PC-9 (cell line): ENCODE measurements around the gene GALM. TPM values are rescaled to one million over a fixed set of nuclear protein-coding genes. Genes with fewer than 3 reads are reported as not detected.
"Not testable (repeated sequence)": the region's sequence is repeated elsewhere in the genome, so short reads cannot be mapped to it uniquely, and the experiment has no call there.

Source experiments
- BruUV-seq: library from RNA; stranded (reverse); fragments of 400-500 nt; replicated peaks from 2 replicates; lab custom pipeline; 2021; lab: Mats Ljungman, UMichigan
- CTCF ChIA-PET: fragments of 300-600 bp; sonication (Branson Sonifier 250); formaldehyde crosslinking; loops from one replicate; lab custom pipeline; 2022; ENCODE audit warnings: antibody characterized with exemption; lab: Charles Lee
- POLR2A ChIA-PET: fragments of 300-600 bp; sonication (Branson Sonifier 250); formaldehyde crosslinking; loops from one replicate; lab custom pipeline; 2022; ENCODE audit warnings: antibody characterized with exemption; ENCODE audit not compliant: unreplicated experiment; lab: Charles Lee
- DNase-seq, 2 experiments: peaks; one replicate each; pipeline versions ENCODE4 v3.0.0 to v3.0.0-alpha.2; 2015 to 2022; ENCODE audit warnings: mixed read lengths in 1 of 2
- H2AFZ ChIP-seq: fragments of 200-600 bp; sonication (generic); 2 replicates; pipeline ENCODE4 v1.8.1; 2017; ENCODE audit warnings: antibody characterized with exemption
- H3F3A ChIP-seq: fragments of 200-600 bp; sonication (generic); 2 replicates; pipeline ENCODE4 v1.8.1; 2017; ENCODE audit warnings: antibody characterized with exemption, mild to moderate bottlenecking, low read depth; ENCODE audit not compliant: insufficient read depth
- H3K27ac ChIP-seq: fragments of 200-600 bp; sonication (generic); 2 replicates; pipeline ENCODE4 v1.6.1; 2016; ENCODE audit warnings: mixed run types
- H3K27me3 ChIP-seq: fragments of 200-600 bp; sonication (generic); 2 replicates; pipeline ENCODE4 v1.6.1; 2016; ENCODE audit warnings: low read depth, mixed run types; ENCODE audit not compliant: insufficient read depth
- H3K36me3 ChIP-seq: fragments of 200-600 bp; sonication (generic); 2 replicates; pipeline ENCODE4 v1.6.1; 2016; ENCODE audit warnings: low read depth, mixed run types
- H3K4me1 ChIP-seq: fragments of 200-600 bp; sonication (generic); replicated peaks from 2 replicates; pipeline ENCODE4 v1.6.1; 2016; ENCODE audit warnings: mixed run types; ENCODE audit not compliant: insufficient read depth
- H3K4me2 ChIP-seq: fragments of 200-600 bp; sonication (generic); 2 replicates; pipeline ENCODE4 v1.6.1; 2017; ENCODE audit warnings: mixed run types
- H3K4me3 ChIP-seq: fragments of 200-600 bp; sonication (generic); 2 replicates; pipeline ENCODE4 v1.6.1; 2016; ENCODE audit warnings: mixed run types
- H3K79me2 ChIP-seq: fragments of 200-600 bp; sonication (generic); 2 replicates; pipeline ENCODE4 v1.6.1; 2017; ENCODE audit warnings: low read depth, mixed run types
- H3K9me2 ChIP-seq: fragments of 200-600 bp; sonication (generic); 2 replicates; pipeline ENCODE4 v1.8.1; 2017; ENCODE audit warnings: mild to moderate bottlenecking; ENCODE audit not compliant: insufficient read depth
- H3K9me3 ChIP-seq: fragments of 200-600 bp; sonication (generic); 2 replicates; pipeline ENCODE4 v1.8.1; 2016; ENCODE audit warnings: low read depth; ENCODE audit not compliant: insufficient read depth
- H4K20me1 ChIP-seq: fragments of 200-600 bp; sonication (generic); 2 replicates; pipeline ENCODE4 v1.8.1; 2017; ENCODE audit not compliant: insufficient read depth
- CTCF ChIP-seq: fragments of 200-600 bp; sonication (generic); conservative IDR thresholded peaks from 2 replicates; pipeline ENCODE4 v1.6.1; 2017; ENCODE audit warnings: mixed run types, antibody characterized with exemption, mild to moderate bottlenecking, moderate library complexity
- EZH2 ChIP-seq: fragments of 200-600 bp; sonication (generic); IDR thresholded peaks from 2 replicates; pipeline ENCODE4 v1.8.0; 2017; ENCODE audit warnings: antibody characterized with exemption, low read depth
- intact Hi-C: fragments of 100-400 bp; cut with micrococcal nuclease; formaldehyde crosslinking; loops from one replicate; pipeline ENCODE4 v1.10.0; 2022; ENCODE audit not compliant: unreplicated experiment
- total RNA-seq: library from RNA; stranded (reverse); gene quantifications from 2 replicates; pipeline ENCODE4 v1.2.3, GENCODE V29; 2021

Gene GALM
- total RNA-seq, 1 experiment from 2014 or later = 27.7 TPM

GRCh38 chr2:38712413-38712812 is 46.5 kb downstream of the GALM start:
- POLR2A ChIA-PET = no interaction called here
- Histone ChIP-seq H3K79me2 (no peaks in the 10 kb centered on the region), H3K4me1 (peaks cover 16% of the 10 kb centered on the region), H2AFZ (no peak overlapping the region), H3K36me3 (no peaks in the 10 kb centered on the region), H3K9me3 (no peaks in the 10 kb centered on the region), H3K27ac (no peak overlapping the region), H3K27me3 (no peaks in the 10 kb centered on the region), H3F3A (no peaks in the 10 kb centered on the region; the same call in none of the 2 replicates), H3K4me3 (no peak overlapping the region), H4K20me1 (no peaks in the 10 kb centered on the region), H3K9me2 (no peaks in the 10 kb centered on the region), H3K4me2 (no peak overlapping the region)
- TF ChIP-seq EZH2 (no peak), CTCF (no peak)
- intact Hi-C loops = no loop called here
- CTCF ChIA-PET = no interaction called here
- no TSS peak for BruUV-seq
- DNase-seq = no peak

GRCh38 chr2:38712871-38713270 is 47.0 kb downstream of the GALM start:
- Histone ChIP-seq H3K79me2 (no peaks in the 10 kb centered on the region), H2AFZ (no peak overlapping the region), H3K9me2 (no peaks in the 10 kb centered on the region), H3F3A (no peaks in the 10 kb centered on the region; the same call in none of the 2 replicates), H3K4me3 (no peak overlapping the region), H3K27me3 (no peaks in the 10 kb centered on the region), H3K9me3 (no peaks in the 10 kb centered on the region), H3K4me2 (no peak overlapping the region), H3K4me1 (peaks cover 16% of the 10 kb centered on the region), H3K36me3 (no peaks in the 10 kb centered on the region), H3K27ac (no peak overlapping the region), H4K20me1 (no peaks in the 10 kb centered on the region)
- BruUV-seq = no TSS peak
- CTCF ChIA-PET = no interaction called here
- no peak for DNase-seq
- intact Hi-C loops = no loop called here
- TF ChIP-seq CTCF = no peak
- TF ChIP-seq EZH2 = no peak
- POLR2A ChIA-PET = no interaction called here

- Histone ChIP-seq H3K9me2 (no peaks in the 10 kb centered on the region), H3K4me1 (peaks cover 16% of the 10 kb centered on the region), H3K9me3 (no peaks in the 10 kb centered on the region), H4K20me1 (no peaks in the 10 kb centered on the region), H3K79me2 (no peaks in the 10 kb centered on the region), H3K4me2 (no peak overlapping the region), H3K27me3 (no peaks in the 10 kb centered on the region), H3K4me3 (no peak overlapping the region), H3F3A (no peaks in the 10 kb centered on the region; the same call in none of the 2 replicates), H3K27ac (no peak overlapping the region), H2AFZ (no peak overlapping the region), H3K36me3 (no peaks in the 10 kb centered on the region)
- CTCF ChIA-PET = no interaction called here
- no TSS peak for BruUV-seq
- POLR2A ChIA-PET = no interaction called here
- DNase-seq = no peak
- intact Hi-C loops = no loop called here
- TF ChIP-seq EZH2 = no peak
- TF ChIP-seq CTCF = no peak
These were observed 47.4 kb downstream of the GALM start for GRCh38 chr2:38713338-38713737.

GRCh38 chr2:38714941-38715340 is 49.0 kb downstream of the GALM start:
- H3K27me3 ChIP-seq, H3K79me2 ChIP-seq, H3K9me3 ChIP-seq, POLR2A ChIA-PET, H3K4me2 ChIP-seq, H3K4me3 ChIP-seq, CTCF ChIA-PET, H2AFZ ChIP-seq, BruUV-seq, intact Hi-C loops, H4K20me1 ChIP-seq, H3F3A ChIP-seq, DNase-seq, H3K36me3 ChIP-seq, H3K9me2 ChIP-seq: not testable (repeated sequence)
- Histone ChIP-seq H3K4me1 (peaks cover 24% of the 10 kb centered on the region), H3K27ac (peak overlapping the region; percentile 73; the same call in 1 of the 2 replicates)
